ENCODE data around the gene DYNLL1. TPM values are rescaled to one million over a fixed set of nuclear protein-coding genes. Genes with fewer than 3 reads are reported as not detected.

The DYNLL1 gene
- total and polyA plus RNA-seq, 2 donors (not counting 1 experiment from before 2014, with no cell fraction given): 289 to 616 TPM

DNA sequence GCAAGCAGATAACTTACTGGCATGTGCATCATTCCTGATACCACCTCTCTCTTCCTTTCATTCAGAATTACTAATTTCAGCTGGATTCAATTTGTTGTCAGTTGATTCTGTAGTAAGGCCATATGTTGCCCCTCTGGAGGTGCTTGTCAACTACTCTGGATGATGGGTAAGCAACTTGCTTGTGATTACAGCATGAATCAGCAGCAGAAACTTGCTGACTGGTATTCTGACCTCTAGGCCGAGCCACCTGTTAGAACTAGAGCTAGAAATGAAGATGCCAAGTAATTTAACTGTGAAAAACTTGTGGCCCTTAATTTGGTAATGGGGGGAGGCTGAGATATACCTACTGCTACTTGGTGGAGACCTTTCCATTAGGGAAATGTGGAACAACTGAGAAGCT, 43.4 kb downstream of the DYNLL1 start:
- Histone ChIP-seq H3K27ac (ENCODE audit: insufficient read depth, low read length) (peak overlapping the region; percentile 14), H3K9me3 (ENCODE audit: control insufficient read depth, insufficient read depth, low read depth, low read length) (no peaks in the 10 kb centered on the region), H3K9ac (ENCODE audit: insufficient read depth, low read length) (no peak overlapping the region), H3K36me3 (ENCODE audit: control insufficient read depth, insufficient read depth, low read length) (no peaks in the 10 kb centered on the region), H3K4me2 (ENCODE audit: extremely low read depth, insufficient read depth, low read length) (peak overlapping the region; percentile 56), H3K79me2 (ENCODE audit: control insufficient read depth, insufficient read depth, low read length) (peaks cover 92% of the 10 kb centered on the region), H2AFZ (ENCODE audit: low read length) (no peak overlapping the region), H3K27me3 (ENCODE audit: control insufficient read depth, insufficient read depth, low read length) (no peaks in the 10 kb centered on the region), H3K4me1 (ENCODE audit: control insufficient read depth, extremely low read depth, insufficient read depth, low read length) (peaks cover 14% of the 10 kb centered on the region), H4K20me1 (ENCODE audit: control insufficient read depth, extremely low read depth, insufficient read depth, low read length) (peaks cover 16% of the 10 kb centered on the region), H3K4me3 (replicated peaks in 1 of 4; ENCODE audit: control extremely low read depth in 1 of 4, insufficient read depth in 1 of 4, low read depth in 3 of 4, low read length in 4 of 4) (peak overlapping the region in 2 of 4 experiments; percentile 20 to 91)
- DNase-seq (ENCODE audit: low read depth in 2 of 2): peak; percentile 51 to 56
- no peak for TF ChIP-seq EZH2 (IDR thresholded peaks at IDR 0.05; ENCODE audit: low read length, missing control alignments)
- TF ChIP-seq, protein P1, sequence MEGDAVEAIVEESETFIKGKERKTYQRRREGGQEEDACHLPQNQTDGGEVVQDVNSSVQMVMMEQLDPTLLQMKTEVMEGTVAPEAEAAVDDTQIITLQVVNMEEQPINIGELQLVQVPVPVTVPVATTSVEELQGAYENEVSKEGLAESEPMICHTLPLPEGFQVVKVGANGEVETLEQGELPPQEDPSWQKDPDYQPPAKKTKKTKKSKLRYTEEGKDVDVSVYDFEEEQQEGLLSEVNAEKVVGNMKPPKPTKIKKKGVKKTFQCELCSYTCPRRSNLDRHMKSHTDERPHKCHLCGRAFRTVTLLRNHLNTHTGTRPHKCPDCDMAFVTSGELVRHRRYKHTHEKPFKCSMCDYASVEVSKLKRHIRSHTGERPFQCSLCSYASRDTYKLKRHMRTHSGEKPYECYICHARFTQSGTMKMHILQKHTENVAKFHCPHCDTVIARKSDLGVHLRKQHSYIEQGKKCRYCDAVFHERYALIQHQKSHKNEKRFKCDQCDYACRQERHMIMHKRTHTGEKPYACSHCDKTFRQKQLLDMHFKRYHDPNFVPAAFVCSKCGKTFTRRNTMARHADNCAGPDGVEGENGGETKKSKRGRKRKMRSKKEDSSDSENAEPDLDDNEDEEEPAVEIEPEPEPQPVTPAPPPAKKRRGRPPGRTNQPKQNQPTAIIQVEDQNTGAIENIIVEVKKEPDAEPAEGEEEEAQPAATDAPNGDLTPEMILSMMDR (conservative IDR thresholded peaks at IDR 0.05 in 1 of 2, IDR thresholded peaks at IDR 0.05 in 1 of 2; ENCODE audit: low read depth in 1 of 2, low read length in 2 of 2): no peak

DNA sequence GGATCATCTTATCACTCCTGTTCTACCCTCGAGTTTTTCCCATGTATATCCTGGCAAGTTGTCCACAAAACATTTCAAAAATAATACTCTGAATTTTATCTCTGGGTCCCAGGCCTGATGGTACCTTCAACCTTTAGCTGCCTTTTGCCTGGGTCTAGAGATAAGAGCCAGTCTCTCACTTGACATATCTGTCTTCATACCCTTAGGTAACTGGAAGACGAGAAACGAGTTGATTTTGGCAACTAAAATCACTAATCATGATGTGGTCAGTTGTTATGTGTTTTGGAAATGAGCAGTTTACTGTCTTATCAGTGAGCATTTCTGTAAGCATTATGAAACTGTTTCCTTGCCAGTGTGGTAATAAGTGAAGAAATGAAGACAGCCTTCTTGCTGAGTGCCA, 44.5 kb downstream of the DYNLL1 start:
- peak overlapping the region; percentile 16 for H3K27ac ChIP-seq (ENCODE audit: insufficient read depth, low read length)
- no peaks in the 10 kb centered on the region for H3K36me3 ChIP-seq (ENCODE audit: control insufficient read depth, insufficient read depth, low read length)
- H3K4me2 ChIP-seq (ENCODE audit: extremely low read depth, insufficient read depth, low read length): no peak overlapping the region

DNA sequence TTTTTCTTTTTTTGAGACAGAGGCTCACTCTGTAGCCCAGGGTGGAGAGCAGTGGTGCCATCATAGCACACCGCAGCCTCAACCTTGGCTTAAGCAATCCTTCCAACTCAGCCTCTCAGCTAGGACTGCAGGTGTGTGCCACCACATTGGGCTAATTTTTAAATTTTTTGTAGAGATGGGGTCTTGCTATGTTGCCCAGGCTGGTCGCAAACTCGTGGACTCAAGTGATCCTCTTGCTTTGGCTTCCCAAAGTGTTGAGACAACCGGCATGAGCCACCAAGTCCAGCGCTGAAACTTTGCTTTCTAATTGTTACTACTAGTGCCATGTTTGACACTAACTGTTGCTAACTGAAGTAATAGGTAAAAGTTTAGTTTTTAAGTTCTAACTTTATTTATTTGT, 46.3 kb downstream of the DYNLL1 start:
- no peak overlapping the region for H3K27ac ChIP-seq (ENCODE audit: insufficient read depth, low read length)
- H3K36me3 ChIP-seq (ENCODE audit: control insufficient read depth, insufficient read depth, low read length): peaks cover 4% of the 10 kb centered on the region
- DNase-seq (ENCODE audit: low read depth in 2 of 2): no peak
- peaks cover 12% of the 10 kb centered on the region for H3K4me1 ChIP-seq (ENCODE audit: control insufficient read depth, extremely low read depth, insufficient read depth, low read length)
- peaks cover 84% of the 10 kb centered on the region for H3K79me2 ChIP-seq (ENCODE audit: control insufficient read depth, insufficient read depth, low read length)
- H3K9me3 ChIP-seq (ENCODE audit: control insufficient read depth, insufficient read depth, low read depth, low read length): no peaks in the 10 kb centered on the region
- H3K9ac ChIP-seq (ENCODE audit: insufficient read depth, low read length): no peak overlapping the region
- no peaks in the 10 kb centered on the region for H3K27me3 ChIP-seq (ENCODE audit: control insufficient read depth, insufficient read depth, low read length)
- no peak for TF ChIP-seq EZH2 (IDR thresholded peaks at IDR 0.05; ENCODE audit: low read length, missing control alignments)
- TF ChIP-seq, protein P1 (conservative IDR thresholded peaks at IDR 0.05 in 1 of 2, IDR thresholded peaks at IDR 0.05 in 1 of 2; ENCODE audit: low read depth in 1 of 2, low read length in 2 of 2): no peak
- no peak overlapping the region for H3K4me2 ChIP-seq (ENCODE audit: extremely low read depth, insufficient read depth, low read length)
- H2AFZ ChIP-seq (ENCODE audit: low read length): no peak overlapping the region
- peaks cover 4% of the 10 kb centered on the region for H4K20me1 ChIP-seq (ENCODE audit: control insufficient read depth, extremely low read depth, insufficient read depth, low read length)
- H3K4me3 ChIP-seq (replicated peaks in 1 of 4; ENCODE audit: control extremely low read depth in 1 of 4, insufficient read depth in 1 of 4, low read depth in 3 of 4, low read length in 4 of 4): no peak overlapping the region

More for the DNA sequence above, 44.5 kb downstream of the DYNLL1 start:
- TF ChIP-seq EZH2 (IDR thresholded peaks at IDR 0.05; ENCODE audit: low read length, missing control alignments): no peak
- TF ChIP-seq, protein P1 (conservative IDR thresholded peaks at IDR 0.05 in 1 of 2, IDR thresholded peaks at IDR 0.05 in 1 of 2; ENCODE audit: low read depth in 1 of 2, low read length in 2 of 2): no peak
- Histone ChIP-seq H3K79me2 (ENCODE audit: control insufficient read depth, insufficient read depth, low read length) (peaks cover 88% of the 10 kb centered on the region), H4K20me1 (ENCODE audit: control insufficient read depth, extremely low read depth, insufficient read depth, low read length) (peaks cover 16% of the 10 kb centered on the region), H3K27me3 (ENCODE audit: control insufficient read depth, insufficient read depth, low read length) (no peaks in the 10 kb centered on the region), H3K9me3 (ENCODE audit: control insufficient read depth, insufficient read depth, low read depth, low read length) (no peaks in the 10 kb centered on the region), H2AFZ (ENCODE audit: low read length) (no peak overlapping the region), H3K4me3 (replicated peaks in 1 of 4; ENCODE audit: control extremely low read depth in 1 of 4, insufficient read depth in 1 of 4, low read depth in 3 of 4, low read length in 4 of 4) (no peak overlapping the region), H3K4me1 (ENCODE audit: control insufficient read depth, extremely low read depth, insufficient read depth, low read length) (peaks cover 14% of the 10 kb centered on the region), H3K9ac (ENCODE audit: insufficient read depth, low read length) (no peak overlapping the region)
- peak in 1 of 2 donors; percentile 74 for DNase-seq (ENCODE audit: low read depth in 2 of 2)

Data from fibroblast of lung (primary cell).